GM12878 (cell line): ENCODE results near the gene SP2. TPM values are rescaled to one million over a fixed set of nuclear protein-coding genes. Genes with fewer than 3 reads are reported as not detected.

Experiments
- ATAC-seq: fragments of 200-7000 bp; cut with Tn5 transposase; 3 replicates; pipeline ENCODE4 v1.9.1; 2020; ENCODE audit warnings: mild to moderate bottlenecking, moderate library complexity
- BruUV-seq: library from RNA; stranded (reverse); fragments of 400-500 nt; replicated peaks from 2 replicates; lab custom pipeline; 2021; lab: Mats Ljungman, UMichigan
- CTCF ChIA-PET: fragments of 300-600 bp; sonication (Branson Sonifier 250); formaldehyde crosslinking; extraction: SDS; loops from one replicate; lab custom pipeline; 2021; ENCODE audit warnings: inconsistent platforms; lab: Yijun Ruan, JAX
- POLR2A ChIA-PET: fragments of 350-600 bp; formaldehyde crosslinking; extraction: SDS; loops from one replicate; lab custom pipeline; 2021; ENCODE audit warnings: inconsistent platforms; lab: Charles Lee
- RAD21 ChIA-PET: fragments of 300-600 bp; sonication (Branson Sonifier 250); formaldehyde crosslinking; loops from one replicate; lab custom pipeline; 2023; ENCODE audit warnings: antibody characterized with exemption; ENCODE audit not compliant: unreplicated experiment; lab: Charles Lee
- SMC1A ChIA-PET: fragments of 300-600 bp; sonication (Branson Sonifier 250); formaldehyde crosslinking; loops from one replicate; lab custom pipeline; 2023; ENCODE audit not compliant: unreplicated experiment, uncharacterized antibody; lab: Charles Lee
- DNase-seq: peaks from one replicate; pipeline ENCODE4 v3.0.0-alpha.2; 2011; ENCODE audit warnings: low read depth, low spot score
- FAIRE-seq: peaks from 3 replicates; lab custom pipeline; 2011; peaks lifted over from hg19 to GRCh38; lab: Jason Lieb, UNC
- H2AFZ ChIP-seq: 2 replicates; pipeline ENCODE4 v1.6.0; 2011; ENCODE audit warnings: low read depth, low read length, control low read depth; ENCODE audit not compliant: control insufficient read depth
- H3K27ac ChIP-seq: 2 replicates; pipeline ENCODE4 v1.5.1; 2011; ENCODE audit warnings: control low read depth; ENCODE audit not compliant: control insufficient read depth, insufficient read depth
- H3K27me3 ChIP-seq, 2 experiments: replicated peaks in 1 of 2; 2 replicates each; pipeline versions ENCODE4 v1.6.0 to v1.6.1; 2011; ENCODE audit warnings: low read length in 1 of 2; ENCODE audit not compliant: control insufficient read depth in 2 of 2, insufficient read depth in 2 of 2
- H3K36me3 ChIP-seq, 2 experiments: 2 replicates each; pipeline ENCODE4 v1.5.1; 2011; ENCODE audit warnings: low read length in 1 of 2; ENCODE audit not compliant: control insufficient read depth in 2 of 2, insufficient read depth in 2 of 2
- H3K4me1 ChIP-seq: 2 replicates; pipeline ENCODE4 v1.6.1; 2011; ENCODE audit warnings: mild to moderate bottlenecking, low read length, moderate library complexity, mixed read lengths; ENCODE audit not compliant: control insufficient read depth, insufficient read depth
- H3K4me2 ChIP-seq: 2 replicates; pipeline ENCODE4 v1.6.0; 2011; ENCODE audit warnings: control low read depth; ENCODE audit not compliant: control insufficient read depth, insufficient read depth
- H3K4me3 ChIP-seq: fragments of 200-600 bp; sonication (generic); 2 replicates; pipeline ENCODE4 v1.5.1; 2016
- H3K79me2 ChIP-seq: 2 replicates; pipeline ENCODE4 v1.6.0; 2011; ENCODE audit warnings: low read length; ENCODE audit not compliant: control insufficient read depth, insufficient read depth
- H3K9ac ChIP-seq: 2 replicates; pipeline ENCODE4 v1.8.0; 2011; ENCODE audit warnings: low read length, control low read depth, mixed read lengths; ENCODE audit not compliant: control insufficient read depth, insufficient read depth
- H3K9me3 ChIP-seq: replicated peaks from 3 replicates; pipeline ENCODE4 v1.5.1; 2011; ENCODE audit warnings: mild to moderate bottlenecking, low read length; ENCODE audit not compliant: control insufficient read depth, insufficient read depth
- H4K20me1 ChIP-seq: 2 replicates; pipeline ENCODE4 v1.6.0; 2011; ENCODE audit not compliant: control insufficient read depth, insufficient read depth
- BRCA1 ChIP-seq: IDR thresholded peaks from 2 replicates; pipeline ENCODE4 v1.6.1; 2011; ENCODE audit warnings: low read depth, low read length, improper control_type of control experiment
- EGR1 ChIP-seq, 2 experiments: IDR thresholded peaks; 1 replicate in 1 of 2; 2 replicates in 1 of 2; pipeline ENCODE4 v1.6.1; 2011 to 2012; ENCODE audit warnings: low read depth in 2 of 2, low read length in 2 of 2, borderline replicate concordance in 1 of 2, mild to moderate bottlenecking in 1 of 2, moderate library complexity in 1 of 2
- HDAC6 ChIP-seq: fragments of 200-600 bp; sonication (generic); IDR thresholded peaks from one replicate; pipeline ENCODE4 v1.8.0; 2017; ENCODE audit warnings: antibody characterized with exemption; ENCODE audit not compliant: unreplicated experiment
- IKZF2 ChIP-seq, 2 experiments: fragments of 450-650 bp; IDR thresholded peaks; 2 replicates each; pipeline ENCODE4 v1.6.1; 2017; ENCODE audit warnings: mild to moderate bottlenecking in 2 of 2, moderate library complexity in 2 of 2
- MEF2B ChIP-seq: fragments of 450-650 bp; IDR thresholded peaks from 2 replicates; pipeline ENCODE4 v1.6.1; 2018; ENCODE audit warnings: mild to moderate bottlenecking, moderate library complexity; ENCODE audit not compliant: partially characterized antibody, poor library complexity, severe bottlenecking
- MYC ChIP-seq: IDR thresholded peaks from 2 replicates; pipeline ENCODE4 v1.6.1; 2011; ENCODE audit warnings: mild to moderate bottlenecking, low read length, moderate library complexity, inconsistent platforms; ENCODE audit not compliant: insufficient read depth, insufficient replicate concordance, insufficient read length, severe bottlenecking
- NR2C2 ChIP-seq: IDR thresholded peaks from 2 replicates; pipeline ENCODE4 v1.6.1; 2011; ENCODE audit warnings: borderline replicate concordance, low read depth; ENCODE audit not compliant: control insufficient read depth, insufficient read length
- NR2F1 ChIP-seq: fragments of 450-650 bp; conservative IDR thresholded peaks from 2 replicates; pipeline ENCODE4 v1.6.1; 2017; ENCODE audit warnings: mild to moderate bottlenecking
- PAX5 ChIP-seq: IDR thresholded peaks from 2 replicates; pipeline ENCODE4 v1.6.1; 2011; ENCODE audit warnings: low read depth, low read length, borderline replicate concordance
- POLR2A ChIP-seq: IDR thresholded peaks from 2 replicates; pipeline ENCODE4 v1.6.1; 2011; ENCODE audit warnings: low read depth, mild to moderate bottlenecking, low read length
- RELB ChIP-seq: fragments of 450-650 bp; IDR thresholded peaks from 2 replicates; pipeline ENCODE4 v1.6.1; 2017; ENCODE audit warnings: low read depth, mild to moderate bottlenecking, moderate library complexity
- TBL1XR1 ChIP-seq: IDR thresholded peaks from 2 replicates; pipeline ENCODE4 v1.6.1; 2012; ENCODE audit warnings: low read depth, low read length, improper control_type of control experiment
- TCF3 ChIP-seq: IDR thresholded peaks from 2 replicates; pipeline ENCODE4 v1.6.1; 2012; ENCODE audit warnings: low read depth, mild to moderate bottlenecking, low read length, borderline replicate concordance; ENCODE audit not compliant: insufficient read depth
- TCF7 ChIP-seq: IDR thresholded peaks from 2 replicates; pipeline ENCODE4 v1.6.1; 2014; ENCODE audit warnings: antibody characterized with exemption, borderline replicate concordance
- USF2 ChIP-seq: IDR thresholded peaks from 2 replicates; pipeline ENCODE4 v1.6.1; 2011; ENCODE audit warnings: low read depth, low read length, improper control_type of control experiment, borderline replicate concordance
- WGBS: methylation state at CpG from one replicate; pipeline ENCODE4 v1.1.6; 2016; ENCODE audit warnings: low lambda C conversion rate; ENCODE audit not compliant: insufficient replicate concordance, insufficient coverage; ENCODE audit errors: missing lambda C conversion rate; 5-methylcytosine and 5-hydroxymethylcytosine counted together
- in situ Hi-C: fragments of 300-500 bp; cut with MboI; formaldehyde crosslinking; loops from 9 replicates; pipeline ENCODE4 v1.14.3; 2018; ENCODE audit warnings: mixed read lengths
- intact Hi-C: fragments of 100-400 bp; cut with micrococcal nuclease; formaldehyde crosslinking; loops from one replicate; pipeline ENCODE4 v1.14.2; 2022; ENCODE audit not compliant: unreplicated experiment
- polyA plus RNA-seq, 11 experiments: library from polyadenylated mRNA; depleted of rRNA in 4 of 11; unstranded in 6 of 11; stranded (reverse) in 5 of 11; fragments of >200 nt; fragmentation: Nextera tagmentation in 4 of 11; fragmentation: Illumina TruSeq in 1 of 11; extraction: Ambion mirVana in 4 of 11; extraction: Trizol in 1 of 11; gene quantifications; 1 replicate in 1 of 11; 2 replicates in 10 of 11; pipeline versions ENCODE4 v1.2.1 to v1.2.3, GENCODE V29; 2011 to 2016; ENCODE audit warnings: inconsistent platforms in 2 of 11, missing spikeins in 2 of 11, low read depth in 1 of 11
- total RNA-seq, 4 experiments: library from RNA; depleted of rRNA in 3 of 4; stranded (reverse); fragments of >200 nt in 3 of 4; fragmentation: Illumina TruSeq in 1 of 4; extraction: Trizol in 1 of 4; gene quantifications; 2 replicates each; pipeline versions ENCODE4 v1.2.1 to v1.2.3, GENCODE V29; 2013 to 2021
- TF ChIP-seq, protein P1 (sequence below): IDR thresholded peaks from 2 replicates; pipeline ENCODE4 v1.6.1; 2012; ENCODE audit warnings: low read depth, low read length, improper control_type of control experiment

Gene SP2
- total and polyA plus RNA-seq, 10 of the 15 experiments (the other 5 are each of a cell fraction or from before 2014, with no cell fraction given), result 1.2 to 19.1 (median 4.8) TPM

DNA sequence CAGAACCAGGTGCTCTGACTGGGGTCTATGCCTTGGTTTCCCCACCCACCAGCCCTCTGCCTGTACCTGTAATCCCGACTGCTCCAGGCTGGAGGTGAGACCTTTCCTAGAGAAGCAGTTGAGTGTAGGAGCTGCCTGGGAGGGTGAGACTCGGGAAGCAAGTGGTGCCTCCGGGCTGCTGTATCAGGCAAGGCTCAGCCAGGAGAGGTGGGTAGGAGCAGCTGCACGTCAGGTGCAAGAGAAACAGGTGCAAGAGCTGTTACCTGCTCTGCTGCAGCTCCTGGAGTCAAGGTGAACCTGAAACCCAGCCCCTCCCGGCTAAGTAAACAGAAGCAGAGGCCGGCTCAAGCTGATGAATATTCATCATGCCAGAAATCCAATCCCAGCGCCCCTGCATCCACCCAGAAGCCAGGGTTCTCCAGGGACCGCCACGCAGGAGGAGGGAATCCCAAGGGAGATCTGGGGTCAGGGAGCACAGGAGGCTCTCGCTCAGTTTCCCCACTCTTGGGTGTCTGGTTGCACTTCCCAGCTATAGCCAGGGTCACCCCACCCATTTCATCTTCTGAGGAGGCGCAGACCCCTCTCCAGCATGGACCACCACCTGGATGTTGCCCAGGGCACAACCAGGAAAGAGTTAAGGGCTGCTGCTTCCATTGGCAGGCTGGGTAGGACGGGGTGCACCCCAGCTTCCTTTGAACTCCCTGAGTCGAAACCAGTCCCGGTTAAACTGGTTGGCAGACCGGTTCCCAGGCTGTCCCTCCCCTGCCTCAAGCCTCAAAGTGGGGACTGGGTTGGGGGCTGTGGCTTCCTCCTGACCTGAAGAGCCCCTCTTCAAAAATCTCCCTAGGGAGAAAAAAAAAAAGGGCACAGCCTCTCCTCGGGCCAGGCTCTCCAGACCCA, 61.8 kb downstream of the SP2 start, which contains the start of gene PRR15L:
PRR15L (minus strand) TSS at position 293 of the 900 bp plus-strand sequence. CDS start 4,649 bp downstream, outside the sequence.
- SMC1A ChIA-PET, result interaction anchor here (1.8 kb wide), 1 partner anchor 12 kb away, joined by 5 read pairs; the partner anchor contains the start of gene CDK5RAP3
- intact Hi-C loops (no loop called here), in situ Hi-C loops (no loop called here)
- WGBS, result 52% methylated on average over 16 of the region's 16 CpGs
- TF ChIP-seq TCF7 (no peak), MEF2B (no peak), IKZF2 (IDR thresholded peaks at IDR 0.05) (no peak), BRCA1 (no peak), POLR2A (no peak), TBL1XR1 (no peak), USF2 (no peak), PAX5 (no peak), NR2F1 (no peak), EGR1 (IDR thresholded peaks at IDR 0.05; ENCODE audit: borderline replicate concordance in 1 of 2, low read depth in 2 of 2, low read length in 2 of 2) (no peak), RELB (no peak), MYC (no peak), TCF3 (no peak), HDAC6 (no peak), NR2C2 (no peak)
- TF ChIP-seq, protein P1, sequence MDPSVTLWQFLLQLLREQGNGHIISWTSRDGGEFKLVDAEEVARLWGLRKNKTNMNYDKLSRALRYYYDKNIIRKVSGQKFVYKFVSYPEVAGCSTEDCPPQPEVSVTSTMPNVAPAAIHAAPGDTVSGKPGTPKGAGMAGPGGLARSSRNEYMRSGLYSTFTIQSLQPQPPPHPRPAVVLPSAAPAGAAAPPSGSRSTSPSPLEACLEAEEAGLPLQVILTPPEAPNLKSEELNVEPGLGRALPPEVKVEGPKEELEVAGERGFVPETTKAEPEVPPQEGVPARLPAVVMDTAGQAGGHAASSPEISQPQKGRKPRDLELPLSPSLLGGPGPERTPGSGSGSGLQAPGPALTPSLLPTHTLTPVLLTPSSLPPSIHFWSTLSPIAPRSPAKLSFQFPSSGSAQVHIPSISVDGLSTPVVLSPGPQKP, result no peak
- H3K9ac ChIP-seq, result no peak within 1 kb of the TSS
- RAD21 ChIA-PET, result interaction anchor here (0.9 to 2.6 kb wide), 3 partner anchors 13 to 60 kb away, joined by 4 to 9 read pairs (median 8); partner anchors contain the start of gene CDK5RAP3
- H4K20me1 ChIP-seq, result no peaks in the 10 kb centered on the region
- no peak within 1 kb of the TSS for H3K4me3 ChIP-seq
- no peaks in the 10 kb centered on the region for H3K27me3 ChIP-seq
- no peak for DNase-seq
- no peak within 1 kb of the TSS for H3K27ac ChIP-seq
- no peaks in the 10 kb centered on the region for H3K4me1 ChIP-seq
- ATAC-seq, result no peak
- BruUV-seq, result no TSS peak
- no peaks in the 10 kb centered on the region for H3K36me3 ChIP-seq
- H2AFZ ChIP-seq, result no peak within 1 kb of the TSS
- H3K79me2 ChIP-seq, result no peaks in the 10 kb centered on the region
- POLR2A ChIA-PET, result interaction anchor here (0.6 to 2.0 kb wide), 3 partner anchors 11 to 60 kb away, joined by 3 to 5 read pairs (median 3); partner anchors contain the start of gene CDK5RAP3
- FAIRE-seq, result no peak
- no peaks in the 10 kb centered on the region for H3K9me3 ChIP-seq
- no peak within 1 kb of the TSS for H3K4me2 ChIP-seq
- CTCF ChIA-PET, result interaction anchor here (1.0 to 18.1 kb wide), 4 partner anchors 11 to 58 kb away, joined by 3 to 419 read pairs (median 78); partner anchors contain the start of genes CDK5RAP3 and PNPO
